HG02610 (cell line): Measurements from ENCODE around the gene APCDD1.
"Not testable (repeated sequence)": the region's sequence is repeated elsewhere in the genome, so short reads cannot be mapped to it uniquely, and the experiment has no call there.

ENCODE experiments used
- ATAC-seq: cut with Tn5 transposase; IDR thresholded peaks from one replicate; pipeline ENCODE4 v1.9.1; 2021; ENCODE audit warnings: mild to moderate bottlenecking, moderate library complexity; ENCODE audit not compliant: unreplicated experiment

Gene APCDD1

DNA sequence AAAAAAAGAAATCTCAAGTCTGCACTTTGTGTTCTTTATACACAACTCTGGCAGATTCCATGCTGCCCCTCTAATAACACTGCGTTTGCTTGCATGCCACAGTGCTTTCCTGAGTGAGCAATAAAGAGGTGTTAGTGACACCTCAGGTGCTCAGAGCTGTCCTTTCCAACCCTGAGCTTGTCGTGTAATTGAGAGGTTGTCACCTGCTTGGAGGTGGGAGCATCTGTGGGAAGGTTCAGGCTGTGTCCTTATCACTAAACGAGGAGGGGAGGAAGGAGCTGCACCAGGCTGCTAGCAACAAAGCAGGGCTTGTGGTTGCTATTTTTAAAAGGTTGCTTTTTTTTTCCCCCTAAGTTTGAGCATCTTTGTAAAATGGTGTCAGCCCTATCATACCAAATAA is 31.9 kb downstream of the APCDD1 start:
- no peak for ATAC-seq

GRCh38 chr18:10487154-10487553 is 32.7 kb downstream of the APCDD1 start:
- ATAC-seq = no peak

- ATAC-seq = no peak
These were observed 33.6 kb downstream of the APCDD1 start for GRCh38 chr18:10488017-10488416.

- peak; percentile 92 for ATAC-seq
These were observed 36.1 kb downstream of the APCDD1 start for GRCh38 chr18:10490401-10491165.

GRCh38 chr18:10495936-10496335 is 41.5 kb downstream of the APCDD1 start:
- no peak for ATAC-seq

GRCh38 chr18:10497206-10497749 is 42.8 kb downstream of the APCDD1 start:
- no peak for ATAC-seq

GRCh38 chr18:10499230-10499629 is 44.8 kb downstream of the APCDD1 start:
- ATAC-seq = no peak

DNA sequence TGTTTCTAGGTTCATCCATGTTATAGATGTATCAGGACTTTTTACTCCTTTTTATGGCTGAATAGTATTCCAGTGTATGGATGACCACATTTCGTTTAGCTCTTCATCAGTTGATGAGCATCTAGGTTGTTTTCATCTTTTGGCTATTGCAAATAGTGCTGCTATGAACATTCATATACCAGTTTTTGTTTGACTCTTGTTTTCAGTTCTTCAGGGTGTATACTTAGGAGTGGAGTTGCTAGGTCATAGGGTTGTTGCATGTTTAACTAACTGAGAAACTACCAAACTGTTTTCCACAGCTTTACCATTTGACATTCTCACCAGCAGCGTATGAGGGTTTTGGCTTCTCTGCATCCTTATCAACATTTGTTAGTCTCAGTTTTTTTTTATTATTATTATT is 45.6 kb downstream of the APCDD1 start:
- ATAC-seq = no peak

GRCh38 chr18:10504723-10505122 is 50.3 kb downstream of the APCDD1 start:
- ATAC-seq = no peak

DNA sequence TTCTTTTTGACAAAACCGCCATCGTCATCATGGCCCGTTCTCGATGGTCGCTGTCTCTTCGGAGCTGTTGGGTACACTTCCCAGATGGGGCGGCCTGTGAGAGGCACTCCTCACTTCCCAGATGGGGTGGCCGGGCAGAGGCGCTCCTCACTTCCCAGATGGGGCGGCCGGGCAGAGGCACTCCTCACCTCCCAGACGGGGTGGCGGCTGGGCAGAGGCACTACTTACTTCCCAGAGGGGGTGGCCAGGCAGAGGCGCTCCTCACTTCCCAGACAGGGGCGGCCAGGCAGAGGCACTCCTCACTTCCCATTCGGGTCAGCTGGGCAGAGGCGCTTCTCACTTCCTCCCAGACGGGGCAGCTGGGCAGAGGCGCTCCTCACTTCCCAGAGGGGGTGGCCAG is 51.5 kb downstream of the APCDD1 start:
- not testable (repeated sequence) for ATAC-seq

DNA sequence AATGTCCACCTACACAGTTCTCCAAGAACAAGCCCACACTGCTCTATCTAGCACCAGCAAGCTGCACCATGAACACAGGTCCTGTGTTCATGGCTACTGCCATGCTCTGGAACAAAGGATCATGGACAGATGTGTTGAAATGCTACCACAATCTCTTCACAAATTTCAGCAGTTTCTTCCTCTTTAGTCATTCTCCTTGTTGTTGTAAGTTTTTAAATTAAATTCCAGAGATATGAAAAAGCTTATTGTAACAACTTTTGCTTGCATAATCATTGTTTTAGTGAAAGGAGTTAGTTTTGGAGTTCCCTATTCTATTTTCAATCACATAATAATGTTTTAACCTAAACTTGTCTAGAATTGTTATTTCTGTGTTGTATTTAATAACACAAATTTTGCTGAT is 54.2 kb downstream of the APCDD1 start:
- no peak for ATAC-seq

- no peak for ATAC-seq
These were observed 56.8 kb downstream of the APCDD1 start for GRCh38 chr18:10511236-10511635.

- no peak for ATAC-seq
These were observed 59.6 kb downstream of the APCDD1 start for GRCh38 chr18:10514082-10514481.

DNA sequence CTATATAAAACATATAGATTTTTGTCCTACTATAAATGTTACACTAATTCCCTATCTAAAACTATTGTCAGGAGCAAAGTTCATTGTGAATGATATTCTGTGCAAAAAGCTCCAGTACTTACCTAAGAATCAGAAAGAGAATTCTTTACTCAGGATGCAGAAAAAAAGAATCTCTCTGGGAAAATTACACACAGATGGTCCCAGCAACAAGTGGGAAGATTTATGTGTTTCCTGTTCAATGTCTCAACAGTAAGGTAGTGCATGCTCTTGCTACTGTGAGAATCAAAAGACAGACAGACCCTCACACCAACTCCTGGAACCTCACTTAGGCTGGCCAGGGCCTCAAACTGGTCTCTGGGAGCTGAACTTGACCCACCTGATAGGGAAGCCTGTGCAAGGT is 60.2 kb downstream of the APCDD1 start:
- ATAC-seq = no peak

GRCh38 chr18:10515456-10515855 is 61.0 kb downstream of the APCDD1 start:
- ATAC-seq = no peak

DNA sequence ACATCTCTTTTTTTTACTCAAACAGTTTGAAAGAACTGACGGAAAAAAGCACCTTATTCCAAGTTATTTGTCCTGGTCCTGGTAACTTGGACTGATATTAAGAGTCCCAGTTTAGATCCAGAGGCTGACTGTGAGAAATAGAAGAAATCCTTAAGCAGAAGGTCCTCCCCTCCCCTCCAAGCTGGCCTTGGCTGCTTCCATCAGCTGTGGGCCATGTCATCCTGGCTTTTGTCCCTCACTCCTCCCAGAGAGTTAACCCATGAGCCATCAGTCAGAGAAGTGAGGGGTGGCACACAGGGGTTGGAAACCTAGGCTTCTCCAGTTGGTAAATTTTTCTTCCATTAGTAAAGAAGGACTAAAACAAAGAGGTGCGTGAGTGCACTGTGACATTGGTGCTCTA is 61.6 kb downstream of the APCDD1 start:
- ATAC-seq = no peak

GRCh38 chr18:10518595-10519255 is 64.3 kb downstream of the APCDD1 start:
- ATAC-seq = no peak

GRCh38 chr18:10519366-10519765 is 64.9 kb downstream of the APCDD1 start:
- ATAC-seq = no peak

DNA sequence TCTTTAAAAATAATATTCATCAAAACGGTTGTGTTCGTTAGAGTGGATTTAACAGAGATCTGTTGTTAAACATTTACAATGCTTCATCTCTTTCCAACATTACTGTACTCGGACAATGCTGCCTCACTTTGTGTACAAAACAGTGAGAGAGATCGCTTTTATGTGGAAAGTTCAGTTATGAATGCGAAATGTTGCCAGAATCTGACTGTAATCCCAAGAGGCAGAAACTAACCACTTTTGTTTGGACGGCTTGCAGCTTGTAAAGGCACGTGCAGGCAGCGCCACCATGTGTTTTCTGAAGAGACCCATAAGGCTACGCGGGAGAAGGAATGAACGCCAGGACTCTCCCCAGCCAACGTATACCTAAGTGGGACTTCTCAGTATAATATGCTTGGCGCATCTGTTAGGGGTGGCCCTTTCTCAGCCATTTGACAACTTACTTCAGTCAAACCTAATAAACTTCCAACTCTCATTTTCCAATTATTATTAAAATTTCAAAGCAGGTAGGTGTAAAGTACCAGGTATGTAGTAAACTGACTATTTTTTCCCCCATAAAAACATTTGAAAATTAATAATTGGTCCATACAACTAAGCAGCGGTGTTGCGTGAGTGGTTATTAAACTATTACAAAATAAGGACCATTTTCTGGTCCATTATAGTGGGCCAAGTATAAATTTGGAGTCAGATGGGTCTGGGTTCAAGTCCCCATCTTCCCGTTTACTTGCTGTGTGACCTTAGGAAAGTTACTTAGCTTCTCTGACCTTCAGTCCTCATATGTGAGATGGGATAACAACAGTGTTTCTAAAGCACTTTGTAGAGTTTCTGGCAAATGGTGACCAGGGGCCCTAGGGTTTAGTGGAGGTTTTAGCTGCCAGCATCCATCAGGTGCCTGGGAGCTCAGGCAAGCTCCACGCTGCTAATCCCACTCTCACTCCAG is 65.8 kb downstream of the APCDD1 start:
- peak; percentile 73 for ATAC-seq

- no peak for ATAC-seq
These were observed 67.1 kb downstream of the APCDD1 start for GRCh38 chr18:10521566-10521965.

GRCh38 chr18:10522574-10522973 is 68.1 kb downstream of the APCDD1 start:
- ATAC-seq = no peak
